Measurements from ENCODE around the gene FBXW5. TPM values are rescaled to one million over a fixed set of nuclear protein-coding genes. Genes with fewer than 3 reads are reported as not detected.

The FBXW5 gene
- total RNA-seq, 4 donors from 2014 or later: 294 to 820 (median 446) TPM

GRCh38 chr9:136972335-136972734, 27.8 kb upstream of the FBXW5 start:
- 77% methylated on average over 9 of the region's 11 CpGs; no CpG with 5 or more reads in 1 of the 2 donors for whole genome bisulfite sequencing, 2 donors (ENCODE audit: low coverage in 1 of 2)
- DNase-seq: no peak
- TF ChIP-seq CTCF (IDR thresholded peaks at IDR 0.05) (no peak), POLR2AphosphoS5 (IDR thresholded peaks at IDR 0.05) (no peak), POLR2A (IDR thresholded peaks at IDR 0.05) (no peak), EP300 (IDR thresholded peaks at IDR 0.05; ENCODE audit: low read depth) (no peak)
- intact Hi-C loops (cut with DNase I; ENCODE audit: low total_unique reads) (no loop called here), in situ Hi-C loops (cut with MboI; ENCODE audit: low pct_ligation_motif_present in 1 of 4, low pct_unique_long_range_greater_than_20kb in 1 of 4, low sequenced_read_pairs in 3 of 4) (no loop called here)
- Histone ChIP-seq H3K4me1 (peaks cover 0 to 9% (median 0%) of the 10 kb centered on the region in 4 donors), H3K27ac (no peak overlapping the region), H3K36me3 (no peaks in the 10 kb centered on the region), H3K9me3 (no peaks in the 10 kb centered on the region), H3K27me3 (no peaks in the 10 kb centered on the region), H3K4me3 (no peak overlapping the region)

GRCh38 chr9:136971746-136972145, 27.2 kb upstream of the FBXW5 start:
- H3K27ac ChIP-seq: no peak overlapping the region
- in situ Hi-C loops (cut with MboI; ENCODE audit: low pct_ligation_motif_present in 1 of 4, low pct_unique_long_range_greater_than_20kb in 1 of 4, low sequenced_read_pairs in 3 of 4) (no loop called here), intact Hi-C loops (cut with DNase I; ENCODE audit: low total_unique reads) (no loop called here)
- H3K4me1 ChIP-seq: peaks cover 0 to 9% (median 0%) of the 10 kb centered on the region in 4 donors
- WGBS, 2 donors (ENCODE audit: low coverage in 1 of 2): 77% methylated on average over 14 of the region's 14 CpGs; no CpG with 5 or more reads in 1 of the 2 donors
- no peak for DNase-seq
- H3K9me3 ChIP-seq: no peaks in the 10 kb centered on the region
- H3K4me3 ChIP-seq: no peak overlapping the region
- TF ChIP-seq POLR2A (IDR thresholded peaks at IDR 0.05): no peak
- TF ChIP-seq EP300 (IDR thresholded peaks at IDR 0.05; ENCODE audit: low read depth): no peak
- no peak for TF ChIP-seq POLR2AphosphoS5 (IDR thresholded peaks at IDR 0.05)
- no peak for TF ChIP-seq CTCF (IDR thresholded peaks at IDR 0.05)
- no peaks in the 10 kb centered on the region for H3K27me3 ChIP-seq
- H3K36me3 ChIP-seq: no peaks in the 10 kb centered on the region

- peaks cover 5% of the 10 kb centered on the region for H3K27me3 ChIP-seq
- no peak overlapping the region for H3K4me3 ChIP-seq
- WGBS, 2 donors (ENCODE audit: low coverage in 1 of 2): 38% methylated on average over 1 of the region's 11 CpGs; no CpG with 5 or more reads in 1 of the 2 donors
- peaks cover 0 to 14% (median 2%) of the 10 kb centered on the region in 4 donors for H3K4me1 ChIP-seq
- H3K36me3 ChIP-seq: no peaks in the 10 kb centered on the region
- H3K27ac ChIP-seq: no peak overlapping the region
- intact Hi-C loops (cut with DNase I; ENCODE audit: low total_unique reads) (no loop called here), in situ Hi-C loops (cut with MboI; ENCODE audit: low pct_ligation_motif_present in 1 of 4, low pct_unique_long_range_greater_than_20kb in 1 of 4, low sequenced_read_pairs in 3 of 4) (no loop called here)
- no peak for TF ChIP-seq POLR2AphosphoS5 (IDR thresholded peaks at IDR 0.05)
- TF ChIP-seq POLR2A (IDR thresholded peaks at IDR 0.05): no peak
- no peak for TF ChIP-seq EP300 (IDR thresholded peaks at IDR 0.05; ENCODE audit: low read depth)
- no peak for TF ChIP-seq CTCF (IDR thresholded peaks at IDR 0.05)
- DNase-seq: no peak
- H3K9me3 ChIP-seq: no peaks in the 10 kb centered on the region
Observed at GRCh38 chr9:136970361-136970760, 25.8 kb upstream of the FBXW5 start.

DNA sequence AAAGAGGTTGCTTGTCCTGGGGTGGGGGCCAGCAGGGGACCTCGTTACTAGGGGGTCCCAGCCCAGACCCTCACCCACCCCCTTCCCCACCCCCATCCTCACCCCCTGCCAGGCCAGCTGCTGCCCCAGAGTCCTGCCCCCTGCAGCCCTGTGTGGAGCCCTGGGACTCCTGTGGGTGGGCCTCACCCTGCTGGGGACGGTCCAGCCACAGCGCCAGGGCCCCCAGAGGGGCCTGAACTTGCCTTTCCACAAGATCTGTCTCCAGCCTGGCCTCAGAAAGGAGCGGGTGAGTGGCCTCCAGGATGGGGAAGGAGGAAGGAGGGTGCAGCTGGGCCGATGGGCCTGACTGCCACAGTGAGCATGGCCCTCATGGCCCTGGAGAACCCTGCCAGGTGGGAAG, 25.2 kb upstream of the FBXW5 start:
- no peak overlapping the region for H3K27ac ChIP-seq
- TF ChIP-seq POLR2A (IDR thresholded peaks at IDR 0.05) (no peak), EP300 (IDR thresholded peaks at IDR 0.05; ENCODE audit: low read depth) (no peak), CTCF (IDR thresholded peaks at IDR 0.05) (no peak), POLR2AphosphoS5 (IDR thresholded peaks at IDR 0.05) (no peak)
- WGBS, 2 donors (ENCODE audit: low coverage in 1 of 2): 70% methylated on average over 5 of the region's 5 CpGs; no CpG with 5 or more reads in 1 of the 2 donors
- no peak for DNase-seq
- H3K27me3 ChIP-seq: peaks cover 5% of the 10 kb centered on the region
- no peaks in the 10 kb centered on the region for H3K9me3 ChIP-seq
- in situ Hi-C loops (cut with MboI; ENCODE audit: low pct_ligation_motif_present in 1 of 4, low pct_unique_long_range_greater_than_20kb in 1 of 4, low sequenced_read_pairs in 3 of 4) (no loop called here), intact Hi-C loops (cut with DNase I; ENCODE audit: low total_unique reads) (no loop called here)
- no peaks in the 10 kb centered on the region for H3K36me3 ChIP-seq
- H3K4me3 ChIP-seq: no peak overlapping the region
- H3K4me1 ChIP-seq: peaks cover 0 to 10% (median 3%) of the 10 kb centered on the region in 4 donors

All from transverse colon (tissue), 4 donors.